SK-N-SH treated with all-trans-retinoic acid at 6 μM for 48 hours (cell line): ENCODE data around the gene LPAR2.
A peak's percentile ranks its signal among the peaks of the same experiment; 100 is the strongest.

ENCODE experiments used
- ATAC-seq: fragments of 200-7000 bp; cut with Tn5 transposase; 3 replicates; pipeline ENCODE4 v1.9.1; 2020; ENCODE audit warnings: mild to moderate bottlenecking, moderate library complexity
- ARNTL ChIP-seq: fragments of 450-650 bp; formaldehyde crosslinking; IDR thresholded peaks from 2 replicates; pipeline ENCODE4 v1.5.0; 2020; ENCODE audit warnings: low read depth, mild to moderate bottlenecking, moderate library complexity, borderline replicate concordance
- BACH2 ChIP-seq: fragments of 250-450 bp; sonication (Bioruptor Pico); IDR thresholded peaks from 2 replicates; pipeline ENCODE4 v1.9.0; 2021; ENCODE audit warnings: mild to moderate bottlenecking, borderline replicate concordance
- CREB5 ChIP-seq: fragments of 250-450 bp; sonication (Bioruptor Pico); IDR thresholded peaks from 2 replicates; pipeline ENCODE4 v1.5.1; 2020; ENCODE audit warnings: low read depth, mild to moderate bottlenecking, moderate library complexity
- CSDC2 ChIP-seq: fragments of 250-450 bp; sonication (Bioruptor Pico); IDR thresholded peaks from 2 replicates; pipeline ENCODE4 v1.5.0; 2020; ENCODE audit warnings: mild to moderate bottlenecking, moderate library complexity
- CSRNP3 ChIP-seq: fragments of 250-450 bp; sonication (Bioruptor Pico); IDR thresholded peaks from 2 replicates; pipeline ENCODE4 v1.5.1; 2021; ENCODE audit warnings: mild to moderate bottlenecking, moderate library complexity
- GLIS3 ChIP-seq: fragments of 250-450 bp; sonication (Bioruptor Pico); IDR thresholded peaks from 2 replicates; pipeline ENCODE4 v1.5.0; 2020; ENCODE audit warnings: mild to moderate bottlenecking, moderate library complexity
- ISL1 ChIP-seq: fragments of 250-450 bp; sonication (Bioruptor Pico); IDR thresholded peaks from 2 replicates; pipeline ENCODE4 v2.1.2; 2022; ENCODE audit warnings: mild to moderate bottlenecking, moderate library complexity
- OSR1 ChIP-seq: fragments of 250-450 bp; sonication (Bioruptor Pico); IDR thresholded peaks from 2 replicates; pipeline ENCODE4 v1.8.0; 2022; ENCODE audit warnings: moderate library complexity, mild to moderate bottlenecking, inconsistent platforms
- PATZ1 ChIP-seq: fragments of 250-450 bp; sonication (Bioruptor Pico); IDR thresholded peaks from 2 replicates; pipeline ENCODE4 v1.8.0; 2020; ENCODE audit warnings: mild to moderate bottlenecking, moderate library complexity, borderline replicate concordance
- PPARA ChIP-seq: fragments of 250-450 bp; sonication (Bioruptor Pico); IDR thresholded peaks from 2 replicates; pipeline ENCODE4 v1.5.0; 2020; ENCODE audit warnings: mild to moderate bottlenecking, borderline replicate concordance
- RARB ChIP-seq: fragments of 250-450 bp; sonication (Bioruptor Pico); IDR thresholded peaks from 2 replicates; pipeline ENCODE4 v1.8.0; 2021; ENCODE audit warnings: mild to moderate bottlenecking, moderate library complexity
- SNAI2 ChIP-seq: fragments of 250-450 bp; sonication (Bioruptor Pico); IDR thresholded peaks from 2 replicates; pipeline ENCODE4 v1.5.0; 2020; ENCODE audit warnings: mild to moderate bottlenecking, moderate library complexity
- TOX ChIP-seq: fragments of 250-450 bp; sonication (Bioruptor Pico); IDR thresholded peaks from 2 replicates; pipeline ENCODE4 v1.8.0; 2021; ENCODE audit warnings: mild to moderate bottlenecking, moderate library complexity, borderline replicate concordance
- TSHZ2 ChIP-seq: fragments of 250-450 bp; sonication (Bioruptor Pico); IDR thresholded peaks from 2 replicates; pipeline ENCODE4 v1.5.0; 2020; ENCODE audit warnings: mild to moderate bottlenecking, moderate library complexity
- ZC3H10 ChIP-seq: fragments of 250-450 bp; sonication (Bioruptor Pico); IDR thresholded peaks from 2 replicates; pipeline ENCODE4 v1.5.1; 2021; ENCODE audit warnings: mild to moderate bottlenecking, moderate library complexity
- ZFP3 ChIP-seq: fragments of 250-450 bp; sonication (Bioruptor Pico); IDR thresholded peaks from 2 replicates; pipeline ENCODE4 v1.5.0; 2020; ENCODE audit warnings: mild to moderate bottlenecking, moderate library complexity
- ZFP30 ChIP-seq: fragments of 450-650 bp; formaldehyde crosslinking; IDR thresholded peaks from 2 replicates; pipeline ENCODE4 v1.5.0; 2022; ENCODE audit warnings: mild to moderate bottlenecking, moderate library complexity
- ZNF565 ChIP-seq: fragments of 450-650 bp; formaldehyde crosslinking; conservative IDR thresholded peaks from 2 replicates; pipeline ENCODE4 v1.5.0; 2020; ENCODE audit warnings: low read depth, mild to moderate bottlenecking, moderate library complexity
- ZNF70 ChIP-seq: fragments of 450-650 bp; formaldehyde crosslinking; IDR thresholded peaks from 2 replicates; pipeline ENCODE4 v1.5.0; 2020; ENCODE audit warnings: mild to moderate bottlenecking, moderate library complexity
- ZNF8 ChIP-seq: fragments of 450-650 bp; formaldehyde crosslinking; IDR thresholded peaks from 2 replicates; pipeline ENCODE4 v1.5.0; 2020; ENCODE audit warnings: mild to moderate bottlenecking, moderate library complexity

LPAR2 gene

GRCh38 chr19:19662344-19662743, 34.3 kb upstream of the LPAR2 start (continued):
- TF ChIP-seq ZNF70 (CRISPR knock-in tag) (no peak), ISL1 (CRISPR knock-in tag) (no peak), ZC3H10 (CRISPR knock-in tag) (no peak)

GRCh38 chr19:19661675-19662251, 33.7 kb upstream of the LPAR2 start:
- peak; percentile 3; the same call in 2 of the 3 replicates for ATAC-seq
- TF ChIP-seq ZFP30 (CRISPR knock-in tag) (no peak), TOX (no peak), ZNF565 (CRISPR knock-in tag) (no peak)

- TF ChIP-seq ZNF565 (CRISPR knock-in tag), result no peak
- no peak for TF ChIP-seq OSR1 (CRISPR knock-in tag)
- TF ChIP-seq TSHZ2 (CRISPR knock-in tag), result no peak
- TF ChIP-seq ZNF70 (CRISPR knock-in tag), result no peak
- no peak for TF ChIP-seq BACH2
- TF ChIP-seq ARNTL (CRISPR knock-in tag), result no peak
- no peak for TF ChIP-seq PATZ1
- TF ChIP-seq ISL1 (CRISPR knock-in tag), result no peak
- no peak for TF ChIP-seq CSDC2 (CRISPR knock-in tag)
- no peak for TF ChIP-seq ZFP30 (CRISPR knock-in tag)
- no peak for TF ChIP-seq CSRNP3 (CRISPR knock-in tag)
- TF ChIP-seq PPARA (CRISPR knock-in tag), result no peak
- no peak for TF ChIP-seq GLIS3 (CRISPR knock-in tag)
- no peak for TF ChIP-seq ZNF8
- TF ChIP-seq RARB (CRISPR knock-in tag), result no peak
- TF ChIP-seq ZFP3 (CRISPR knock-in tag), result no peak
- TF ChIP-seq, all 23 proteins: peak for 0
- ATAC-seq, result no peak
Measured at GRCh38 chr19:19661141-19661674, 33.2 kb upstream of the LPAR2 start.

- TF ChIP-seq PPARA (CRISPR knock-in tag) (no peak), ZC3H10 (CRISPR knock-in tag) (no peak)
- ATAC-seq, result no peak
Measured at GRCh38 chr19:19659646-19660245, 31.7 kb upstream of the LPAR2 start.

- TF ChIP-seq ZNF8 (no peak), ZFP3 (CRISPR knock-in tag) (no peak), SNAI2 (CRISPR knock-in tag) (no peak), PATZ1 (no peak), PPARA (CRISPR knock-in tag) (no peak), CREB5 (CRISPR knock-in tag) (no peak), ARNTL (CRISPR knock-in tag) (no peak)
- no peak for ATAC-seq
Measured at GRCh38 chr19:19657397-19657783, 29.4 kb upstream of the LPAR2 start.
